Keratinocyte (primary cell): ENCODE measurements around the gene APC. TPM values are rescaled to one million over a fixed set of nuclear protein-coding genes. Genes with fewer than 3 reads are reported as not detected.

Experiments
- DNase-seq: peaks from one replicate; pipeline ENCODE4 v3.0.0-alpha.2; 2011; ENCODE audit warnings: low read depth, missing footprints, low spot score
- FAIRE-seq: peaks from 2 replicates; lab custom pipeline; 2011; peaks lifted over from hg19 to GRCh38; lab: Jason Lieb, UNC
- H2AFZ ChIP-seq: 2 replicates; pipeline ENCODE4 v1.6.0; 2012; ENCODE audit warnings: low read length, control low read depth, inconsistent platforms; ENCODE audit not compliant: control insufficient read depth
- H3K27ac ChIP-seq: 2 replicates; pipeline ENCODE4 v1.5.1; 2011; ENCODE audit warnings: low read length; ENCODE audit not compliant: control insufficient read depth, insufficient read depth
- H3K27me3 ChIP-seq: 3 replicates; pipeline ENCODE4 v1.6.0; 2011; ENCODE audit warnings: low read length; ENCODE audit not compliant: control insufficient read depth, insufficient read depth; ENCODE audit errors: extremely low read depth
- H3K36me3 ChIP-seq, 2 experiments: 2 replicates in 1 of 2; 3 replicates in 1 of 2; pipeline ENCODE4 v1.5.1; 2011; ENCODE audit warnings: low read length in 2 of 2, mild to moderate bottlenecking in 1 of 2; ENCODE audit not compliant: control insufficient read depth in 2 of 2, insufficient read depth in 2 of 2; ENCODE audit errors: extremely low read depth in 1 of 2
- H3K4me1 ChIP-seq: 3 replicates; pipeline ENCODE4 v1.5.1; 2011; ENCODE audit warnings: low read length; ENCODE audit not compliant: control insufficient read depth, insufficient read depth; ENCODE audit errors: extremely low read depth
- H3K4me2 ChIP-seq: 3 replicates; pipeline ENCODE4 v1.6.0; 2011; ENCODE audit warnings: low read depth, low read length; ENCODE audit not compliant: control insufficient read depth, insufficient read depth; ENCODE audit errors: extremely low read depth
- H3K4me3 ChIP-seq, 3 experiments: fragments of 200-600 bp in 1 of 3; sonication (generic) in 1 of 3; 2 replicates in 2 of 3; 3 replicates in 1 of 3; pipeline ENCODE4 v1.5.1; 2011 to 2016; ENCODE audit warnings: low read length in 3 of 3, mild to moderate bottlenecking in 3 of 3, control low read depth in 2 of 3, inconsistent platforms in 1 of 3, low read depth in 1 of 3, mixed read lengths in 1 of 3, mixed run types in 1 of 3, moderate library complexity in 1 of 3; ENCODE audit not compliant: control insufficient read depth in 2 of 3, insufficient read depth in 2 of 3; ENCODE audit errors: extremely low read depth in 1 of 3
- H3K79me2 ChIP-seq: 2 replicates; pipeline ENCODE4 v1.6.0; 2012; ENCODE audit warnings: low read length; ENCODE audit not compliant: control insufficient read depth, insufficient read depth
- H3K9ac ChIP-seq: 3 replicates; pipeline ENCODE4 v1.6.0; 2011; ENCODE audit warnings: low read length; ENCODE audit not compliant: control insufficient read depth, insufficient read depth; ENCODE audit errors: extremely low read depth
- H3K9me1 ChIP-seq: 3 replicates; pipeline ENCODE4 v1.6.0; 2011; ENCODE audit warnings: low read length; ENCODE audit not compliant: control insufficient read depth, insufficient read depth; ENCODE audit errors: extremely low read depth
- H3K9me3 ChIP-seq: 2 replicates; pipeline ENCODE4 v1.5.1; 2012; ENCODE audit warnings: low read depth, low read length; ENCODE audit not compliant: control insufficient read depth
- H4K20me1 ChIP-seq: 3 replicates; pipeline ENCODE4 v1.6.0; 2011; ENCODE audit warnings: low read length; ENCODE audit not compliant: control insufficient read depth, insufficient read depth; ENCODE audit errors: extremely low read depth
- EZH2 ChIP-seq: IDR thresholded peaks from one replicate; pipeline ENCODE4 v1.6.1; 2012; ENCODE audit warnings: inconsistent platforms, mild to moderate bottlenecking, low read length, moderate library complexity
- dilution Hi-C: fragments of 300-500 bp; cut with MboI; formaldehyde crosslinking; loops from one replicate; pipeline ENCODE4 v1.7.0; 2020; ENCODE audit warnings: low sequenced_read_pairs; ENCODE audit not compliant: extremely low pct_ligation_motif_present
- polyA plus RNA-seq, 5 experiments: library from polyadenylated mRNA; depleted of rRNA in 3 of 5; stranded (reverse) in 3 of 5; stranded (forward) in 1 of 5; unstranded in 1 of 5; fragments of >200 nt; gene quantifications; 1 replicate in 1 of 5; 2 replicates in 3 of 5; 3 replicates in 1 of 5; pipeline versions ENCODE4 v1.2.1 to v1.2.3, GENCODE V29; 2011 to 2012; ENCODE audit warnings: missing spikeins in 2 of 5, low read depth in 1 of 5, low replicate concordance in 1 of 5
- TF ChIP-seq, protein P1 (sequence below), 3 experiments: IDR thresholded peaks in 1 of 3; conservative IDR thresholded peaks in 1 of 3; optimal IDR thresholded peaks in 1 of 3; 2 replicates in 2 of 3; 3 replicates in 1 of 3; pipeline versions ENCODE3 to v1.5.1; 2011; ENCODE audit warnings: low read length in 3 of 3, mild to moderate bottlenecking in 3 of 3, moderate library complexity in 2 of 3, control low read depth in 1 of 3, inconsistent platforms in 1 of 3; ENCODE audit not compliant: insufficient read depth in 2 of 3; ENCODE audit errors: extremely low read depth in 1 of 3

APC gene
- polyA plus RNA-seq, 1 donor (not counting 4 experiments of a cell fraction or from before 2014, with no cell fraction given) = 16.5 TPM

DNA sequence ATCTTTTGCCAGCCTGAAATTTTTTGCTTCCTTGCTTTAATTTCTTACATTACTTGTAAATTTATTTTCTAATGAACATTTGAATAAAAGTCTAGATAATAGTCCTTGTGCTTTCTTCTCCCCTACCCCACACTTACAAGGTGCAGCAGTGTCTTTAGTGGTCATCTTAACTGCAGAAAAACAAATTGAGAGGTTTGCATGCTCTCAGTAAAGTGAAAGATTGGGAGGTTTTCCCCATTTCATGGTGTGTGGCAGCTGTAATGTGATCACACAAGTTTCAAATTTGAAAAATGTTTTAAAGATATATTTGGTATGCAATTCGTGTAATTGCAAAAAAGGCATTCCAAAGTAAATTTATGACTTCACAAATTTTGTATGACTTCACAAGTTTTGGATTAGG lies 14.7 kb downstream of the APC start:
- Histone ChIP-seq H3K4me1 (no peaks in the 10 kb centered on the region), H3K4me2 (no peak overlapping the region), H3K9me1 (no peaks in the 10 kb centered on the region), H3K9ac (no peak overlapping the region), H3K79me2 (peaks cover 4% of the 10 kb centered on the region), H4K20me1 (no peaks in the 10 kb centered on the region), H3K9me3 (no peaks in the 10 kb centered on the region), H3K36me3 (no peaks in the 10 kb centered on the region), H3K27ac (no peak overlapping the region), H3K27me3 (no peaks in the 10 kb centered on the region), H3K4me3 (no peak overlapping the region), H2AFZ (no peak overlapping the region)
- DNase-seq (no peak), FAIRE-seq (no peak)
- TF ChIP-seq, protein P1, sequence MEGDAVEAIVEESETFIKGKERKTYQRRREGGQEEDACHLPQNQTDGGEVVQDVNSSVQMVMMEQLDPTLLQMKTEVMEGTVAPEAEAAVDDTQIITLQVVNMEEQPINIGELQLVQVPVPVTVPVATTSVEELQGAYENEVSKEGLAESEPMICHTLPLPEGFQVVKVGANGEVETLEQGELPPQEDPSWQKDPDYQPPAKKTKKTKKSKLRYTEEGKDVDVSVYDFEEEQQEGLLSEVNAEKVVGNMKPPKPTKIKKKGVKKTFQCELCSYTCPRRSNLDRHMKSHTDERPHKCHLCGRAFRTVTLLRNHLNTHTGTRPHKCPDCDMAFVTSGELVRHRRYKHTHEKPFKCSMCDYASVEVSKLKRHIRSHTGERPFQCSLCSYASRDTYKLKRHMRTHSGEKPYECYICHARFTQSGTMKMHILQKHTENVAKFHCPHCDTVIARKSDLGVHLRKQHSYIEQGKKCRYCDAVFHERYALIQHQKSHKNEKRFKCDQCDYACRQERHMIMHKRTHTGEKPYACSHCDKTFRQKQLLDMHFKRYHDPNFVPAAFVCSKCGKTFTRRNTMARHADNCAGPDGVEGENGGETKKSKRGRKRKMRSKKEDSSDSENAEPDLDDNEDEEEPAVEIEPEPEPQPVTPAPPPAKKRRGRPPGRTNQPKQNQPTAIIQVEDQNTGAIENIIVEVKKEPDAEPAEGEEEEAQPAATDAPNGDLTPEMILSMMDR (optimal IDR thresholded peaks at IDR 0.05 in 1 of 3, IDR thresholded peaks at IDR 0.05 in 1 of 3, conservative IDR thresholded peaks at IDR 0.05 in 1 of 3; ENCODE audit: extremely low read depth in 1 of 3, insufficient read depth in 2 of 3, low read length in 3 of 3) = no peak
- TF ChIP-seq EZH2 = no peak
- dilution Hi-C loops = loop anchor here (25.0 kb wide), 1 partner anchor 215 kb away; no protein-coding TSS in a partner anchor

DNA sequence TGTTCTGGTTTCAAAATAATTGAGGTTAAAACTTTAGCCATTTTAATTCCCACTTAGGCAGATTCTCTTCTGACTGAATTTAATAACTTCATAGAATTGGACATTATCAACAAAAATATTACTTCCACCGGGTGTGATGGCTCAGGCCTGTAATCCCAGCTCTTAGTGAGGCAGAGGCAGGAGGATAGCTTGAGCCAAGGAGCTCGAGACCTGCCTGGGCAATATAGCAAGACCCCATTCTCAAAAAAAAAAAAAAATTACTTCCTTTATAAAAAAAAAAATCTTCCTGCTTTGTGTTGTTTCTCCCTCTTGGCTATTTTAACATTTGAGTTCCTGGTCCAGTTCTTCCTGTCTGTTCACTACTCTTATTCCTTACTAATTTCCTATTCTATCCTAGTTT lies 18.0 kb downstream of the APC start:
- Histone ChIP-seq H3K9ac (no peak overlapping the region), H3K27ac (no peak overlapping the region), H3K27me3 (no peaks in the 10 kb centered on the region), H4K20me1 (no peaks in the 10 kb centered on the region), H3K9me1 (no peaks in the 10 kb centered on the region), H3K4me1 (no peaks in the 10 kb centered on the region), H3K4me2 (no peak overlapping the region), H3K36me3 (peaks cover 0 to 2% of the 10 kb centered on the region in 2 experiments), H3K9me3 (no peaks in the 10 kb centered on the region), H2AFZ (no peak overlapping the region), H3K79me2 (peaks cover 1% of the 10 kb centered on the region), H3K4me3 (no peak overlapping the region)
- TF ChIP-seq, protein P1 (optimal IDR thresholded peaks at IDR 0.05 in 1 of 3, IDR thresholded peaks at IDR 0.05 in 1 of 3, conservative IDR thresholded peaks at IDR 0.05 in 1 of 3; ENCODE audit: extremely low read depth in 1 of 3, insufficient read depth in 2 of 3, low read length in 3 of 3) = no peak
- TF ChIP-seq EZH2 = no peak
- dilution Hi-C loops = loop anchor here (25.0 kb wide), 1 partner anchor 218 kb away; no protein-coding TSS in a partner anchor
- no peak for FAIRE-seq
- DNase-seq = no peak
